ENCODE results near the gene CPNE4. TPM values are rescaled to one million over a fixed set of nuclear protein-coding genes. Genes with fewer than 3 reads are reported as not detected.

CPNE4 gene
- total and polyA plus RNA-seq, 9 of the 15 experiments (the other 6 are each of a cell fraction or from before 2014, with no cell fraction given), result not detected

- TF ChIP-seq ZNF830 (CRISPR knock-in tag; IDR thresholded peaks at IDR 0.05), result no peak
Measured at GRCh38 chr3:131806736-131807135, 228.1 kb downstream of the CPNE4 start (continued).

GRCh38 chr3:131804565-131805133, 230.2 kb downstream of the CPNE4 start:
- WGBS (ENCODE audit: insufficient coverage, low coverage, missing lambda C conversion rate), result 0% methylated on average over 3 of the region's 3 CpGs
- DNase-seq (ENCODE audit: extremely low read depth in 1 of 4, low spot score in 3 of 4) (peak in 1 of 4 experiments; percentile 2), FAIRE-seq (no peak), ATAC-seq (no peak)
- ChIA-PET POLR2A (no interaction called here), CTCF (ENCODE audit: low intra/inter-chr PET ratio) (no interaction called here)
- intact Hi-C loops (cut with micrococcal nuclease), result no loop called here
- Histone ChIP-seq H3K4me3 (no peak overlapping the region), H4K20me1 (replicated peaks; ENCODE audit: control insufficient read depth, insufficient read depth, low read length) (no peaks in the 10 kb centered on the region), H2AFZ (ENCODE audit: low read depth, low read length) (no peak overlapping the region), H3K4me2 (ENCODE audit: insufficient read depth, low read length) (no peak overlapping the region), H3K36me3 (ENCODE audit: control insufficient read depth, insufficient read depth, low read length) (no peaks in the 10 kb centered on the region), H3K79me2 (ENCODE audit: control insufficient read depth, insufficient read depth, low read length) (no peaks in the 10 kb centered on the region), H3K4me1 (replicated peaks in 1 of 2; ENCODE audit: control insufficient read depth in 2 of 2, insufficient read depth in 2 of 2, low read length in 2 of 2) (no peaks in the 10 kb centered on the region), H3K27me3 (ENCODE audit: control insufficient read depth in 2 of 2, insufficient read depth in 2 of 2, low read length in 2 of 2) (no peaks in the 10 kb centered on the region), H3K9me1 (ENCODE audit: control insufficient read depth, insufficient read depth, low read length) (no peaks in the 10 kb centered on the region), H3K9ac (ENCODE audit: insufficient read depth in 1 of 2, low read depth in 2 of 2, low read length in 2 of 2) (no peak overlapping the region), H3K27ac (ENCODE audit: extremely low read depth, low read depth, low read length) (no peak overlapping the region), H3K9me3 (replicated peaks; ENCODE audit: control insufficient read depth, insufficient read depth, low read depth, low read length) (no peaks in the 10 kb centered on the region)
- in situ Hi-C loops (cut with MboI), result no loop called here
- no TSS peak for BruUV-seq (replicated peaks)
- TF ChIP-seq ZNF316 (IDR thresholded peaks at IDR 0.05), result peak; percentile 84
- no peak for TF ChIP-seq CHD2 (IDR thresholded peaks at IDR 0.05; ENCODE audit: low read depth, low read length)
- no peak for TF ChIP-seq HSF4 (CRISPR knock-in tag; IDR thresholded peaks at IDR 0.05; ENCODE audit: borderline replicate concordance)
- no peak for TF ChIP-seq CHAMP1 (IDR thresholded peaks at IDR 0.05)
- TF ChIP-seq GABPB1 (CRISPR knock-in tag; IDR thresholded peaks at IDR 0.05), result no peak
- no peak for TF ChIP-seq MLLT1 (IDR thresholded peaks at IDR 0.05)
- no peak for TF ChIP-seq CBX8 (IDR thresholded peaks at IDR 0.05; ENCODE audit: borderline replicate concordance, extremely low read depth, low read depth, low read length, poor library complexity, severe bottlenecking)
- no peak for TF ChIP-seq MTA3 (IDR thresholded peaks at IDR 0.05; ENCODE audit: borderline replicate concordance)
- TF ChIP-seq MAFK (IDR thresholded peaks at IDR 0.05; ENCODE audit: low read length), result peak; percentile 55
- no peak for TF ChIP-seq TAF1 (IDR thresholded peaks at IDR 0.05; ENCODE audit: control insufficient read depth, extremely low read depth, insufficient read depth, low read length, severe bottlenecking)
- TF ChIP-seq SAP30 (IDR thresholded peaks at IDR 0.05; ENCODE audit: borderline replicate concordance, insufficient read depth, low read depth, low read length, poor library complexity, severe bottlenecking), result no peak
- no peak for TF ChIP-seq POU5F1 (IDR thresholded peaks at IDR 0.05; ENCODE audit: borderline replicate concordance, low read depth, low read length, partially characterized antibody)
- TF ChIP-seq BCOR (IDR thresholded peaks at IDR 0.05), result no peak
- 0 out of 2 replicates have a peak, but pooled peaks have one; percentile 27 for TF ChIP-seq NFE2 (IDR thresholded peaks at IDR 0.05; ENCODE audit: low read depth)
- TF ChIP-seq ZNF764 (CRISPR knock-in tag; IDR thresholded peaks at IDR 0.05; ENCODE audit: low read depth), result no peak
- TF ChIP-seq ZNF197 (CRISPR knock-in tag; IDR thresholded peaks at IDR 0.05; ENCODE audit: low read depth), result no peak
- no peak for TF ChIP-seq ZNF24 (IDR thresholded peaks at IDR 0.05)
- TF ChIP-seq MAFG (tag; conservative IDR thresholded peaks at IDR 0.05), result peak; percentile 91

Data from K562 (cell line).